IMR-90 (cell line): ENCODE data around the gene SLC35G6.

Experiments
- POLR2A ChIP-seq: IDR thresholded peaks from 2 replicates; pipeline ENCODE4 v1.6.1; 2012; ENCODE audit warnings: mild to moderate bottlenecking, low read depth, low read length
- TF ChIP-seq, protein P1 (sequence below): conservative IDR thresholded peaks from 2 replicates; pipeline ENCODE4 v1.5.1; 2012; ENCODE audit warnings: mild to moderate bottlenecking, low read depth, low read length, improper control_type of control experiment
- TF ChIP-seq, protein P2 (sequence below): fragments of 150-350 bp; IDR thresholded peaks from 2 replicates; pipeline ENCODE4 v1.6.1; 2016; ENCODE audit warnings: low read depth, mild to moderate bottlenecking, low read length, moderate library complexity, borderline replicate concordance

DNA sequence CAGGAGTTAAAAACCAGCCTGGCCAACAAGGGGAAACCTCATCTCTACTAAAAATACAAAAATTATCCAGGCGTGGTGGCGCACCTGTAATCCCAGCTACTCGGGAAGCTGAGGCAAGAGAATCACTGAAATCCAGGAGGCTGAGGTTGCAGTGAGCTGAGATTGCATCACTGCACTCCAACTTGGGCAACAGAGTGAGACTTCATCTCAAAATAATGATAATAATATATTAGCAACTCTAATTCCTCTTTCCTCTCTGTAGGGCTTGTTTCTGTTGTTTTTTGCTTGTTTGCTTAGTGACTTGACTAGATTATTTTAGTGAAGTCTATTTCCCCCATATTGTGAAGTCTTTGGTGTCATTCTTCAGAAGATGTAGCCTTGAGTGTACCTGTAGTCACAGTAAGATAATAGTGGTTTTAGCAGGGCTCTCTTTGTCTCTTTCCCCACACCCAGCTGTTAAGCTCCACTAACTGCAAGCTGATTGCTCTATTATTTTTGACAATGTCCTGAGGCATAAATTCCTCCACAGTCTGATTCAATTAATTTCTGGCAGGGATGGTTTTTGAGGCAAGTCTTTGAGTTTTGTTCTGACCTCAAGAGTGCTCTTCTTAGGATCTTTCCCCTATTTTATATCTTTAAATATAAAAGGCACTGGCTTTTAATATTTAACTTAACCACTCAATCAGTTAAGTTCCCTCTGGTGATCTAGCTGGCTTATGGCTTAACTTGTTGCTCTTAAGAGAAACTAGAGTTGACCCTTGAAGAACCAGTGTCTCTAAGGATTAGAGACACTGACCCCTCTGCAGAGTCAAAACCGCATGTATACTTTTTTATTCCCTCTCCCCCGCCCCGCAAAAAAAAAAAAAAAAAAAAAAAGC lies 49.0 kb downstream of the SLC35G6 start:
- TF ChIP-seq POLR2A = no peak
- TF ChIP-seq, protein P1, sequence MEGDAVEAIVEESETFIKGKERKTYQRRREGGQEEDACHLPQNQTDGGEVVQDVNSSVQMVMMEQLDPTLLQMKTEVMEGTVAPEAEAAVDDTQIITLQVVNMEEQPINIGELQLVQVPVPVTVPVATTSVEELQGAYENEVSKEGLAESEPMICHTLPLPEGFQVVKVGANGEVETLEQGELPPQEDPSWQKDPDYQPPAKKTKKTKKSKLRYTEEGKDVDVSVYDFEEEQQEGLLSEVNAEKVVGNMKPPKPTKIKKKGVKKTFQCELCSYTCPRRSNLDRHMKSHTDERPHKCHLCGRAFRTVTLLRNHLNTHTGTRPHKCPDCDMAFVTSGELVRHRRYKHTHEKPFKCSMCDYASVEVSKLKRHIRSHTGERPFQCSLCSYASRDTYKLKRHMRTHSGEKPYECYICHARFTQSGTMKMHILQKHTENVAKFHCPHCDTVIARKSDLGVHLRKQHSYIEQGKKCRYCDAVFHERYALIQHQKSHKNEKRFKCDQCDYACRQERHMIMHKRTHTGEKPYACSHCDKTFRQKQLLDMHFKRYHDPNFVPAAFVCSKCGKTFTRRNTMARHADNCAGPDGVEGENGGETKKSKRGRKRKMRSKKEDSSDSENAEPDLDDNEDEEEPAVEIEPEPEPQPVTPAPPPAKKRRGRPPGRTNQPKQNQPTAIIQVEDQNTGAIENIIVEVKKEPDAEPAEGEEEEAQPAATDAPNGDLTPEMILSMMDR = no peak
- TF ChIP-seq, protein P2, sequence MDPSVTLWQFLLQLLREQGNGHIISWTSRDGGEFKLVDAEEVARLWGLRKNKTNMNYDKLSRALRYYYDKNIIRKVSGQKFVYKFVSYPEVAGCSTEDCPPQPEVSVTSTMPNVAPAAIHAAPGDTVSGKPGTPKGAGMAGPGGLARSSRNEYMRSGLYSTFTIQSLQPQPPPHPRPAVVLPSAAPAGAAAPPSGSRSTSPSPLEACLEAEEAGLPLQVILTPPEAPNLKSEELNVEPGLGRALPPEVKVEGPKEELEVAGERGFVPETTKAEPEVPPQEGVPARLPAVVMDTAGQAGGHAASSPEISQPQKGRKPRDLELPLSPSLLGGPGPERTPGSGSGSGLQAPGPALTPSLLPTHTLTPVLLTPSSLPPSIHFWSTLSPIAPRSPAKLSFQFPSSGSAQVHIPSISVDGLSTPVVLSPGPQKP = no peak
